ENCODE measurements around the gene CLMP.

CLMP gene

GRCh38 chr11:123086305-123086704, 108.7 kb downstream of the CLMP start:
- TF ChIP-seq USF1 (IDR thresholded peaks at IDR 0.05): no peak
- no peak for TF ChIP-seq RAD21 (IDR thresholded peaks at IDR 0.05; ENCODE audit: low read depth)
- no peak for TF ChIP-seq TEAD4 (IDR thresholded peaks at IDR 0.05)
- no peak for TF ChIP-seq EGR1 (IDR thresholded peaks at IDR 0.05)
- no peak for TF ChIP-seq CREB1 (IDR thresholded peaks at IDR 0.05; ENCODE audit: low read depth)
- no peak for TF ChIP-seq YY1 (IDR thresholded peaks at IDR 0.05; ENCODE audit: low read depth)
- TF ChIP-seq TCF12 (IDR thresholded peaks at IDR 0.05; ENCODE audit: low read depth): no peak
- no peak for TF ChIP-seq ZBTB7A (IDR thresholded peaks at IDR 0.05; ENCODE audit: low read depth)
- TF ChIP-seq EP300 (IDR thresholded peaks at IDR 0.05; ENCODE audit: borderline replicate concordance): no peak
- TF ChIP-seq NFIC (IDR thresholded peaks at IDR 0.05): no peak
- no peak for TF ChIP-seq CEBPB (IDR thresholded peaks at IDR 0.05)
- TF ChIP-seq TAF1 (IDR thresholded peaks at IDR 0.05; ENCODE audit: low read depth): no peak
- TF ChIP-seq FOXM1 (IDR thresholded peaks at IDR 0.05; ENCODE audit: borderline replicate concordance, low read depth): no peak
- no peak for TF ChIP-seq MAX (IDR thresholded peaks at IDR 0.05)
- no peak for TF ChIP-seq REST (IDR thresholded peaks at IDR 0.05; ENCODE audit: low read depth)

GRCh38 chr11:123085497-123085896, 109.6 kb downstream of the CLMP start:
- TF ChIP-seq RAD21 (IDR thresholded peaks at IDR 0.05; ENCODE audit: low read depth): no peak
- TF ChIP-seq YY1 (IDR thresholded peaks at IDR 0.05; ENCODE audit: low read depth): no peak
- TF ChIP-seq NFIC (IDR thresholded peaks at IDR 0.05): no peak
- TF ChIP-seq USF1 (IDR thresholded peaks at IDR 0.05): no peak
- no peak for TF ChIP-seq TCF12 (IDR thresholded peaks at IDR 0.05; ENCODE audit: low read depth)
- no peak for TF ChIP-seq EP300 (IDR thresholded peaks at IDR 0.05; ENCODE audit: borderline replicate concordance)
- no peak for TF ChIP-seq TEAD4 (IDR thresholded peaks at IDR 0.05)
- TF ChIP-seq MAX (IDR thresholded peaks at IDR 0.05): no peak
- no peak for TF ChIP-seq TAF1 (IDR thresholded peaks at IDR 0.05; ENCODE audit: low read depth)
- TF ChIP-seq ZBTB7A (IDR thresholded peaks at IDR 0.05; ENCODE audit: low read depth): no peak
- no peak for TF ChIP-seq FOXM1 (IDR thresholded peaks at IDR 0.05; ENCODE audit: borderline replicate concordance, low read depth)
- no peak for TF ChIP-seq REST (IDR thresholded peaks at IDR 0.05; ENCODE audit: low read depth)
- TF ChIP-seq EGR1 (IDR thresholded peaks at IDR 0.05): no peak

GRCh38 chr11:123084454-123084853, 110.6 kb downstream of the CLMP start:
- TF ChIP-seq FOXM1 (IDR thresholded peaks at IDR 0.05; ENCODE audit: borderline replicate concordance, low read depth) (no peak), CREB1 (IDR thresholded peaks at IDR 0.05; ENCODE audit: low read depth) (no peak), USF1 (IDR thresholded peaks at IDR 0.05) (no peak), CEBPB (IDR thresholded peaks at IDR 0.05) (no peak)

- TF ChIP-seq NFIC (IDR thresholded peaks at IDR 0.05): peak; percentile 79; the same call in 1 of the 2 replicates
- no peak for TF ChIP-seq EGR1 (IDR thresholded peaks at IDR 0.05)
- TF ChIP-seq TEAD4 (IDR thresholded peaks at IDR 0.05): no peak
- TF ChIP-seq USF1 (IDR thresholded peaks at IDR 0.05): no peak
- TF ChIP-seq RAD21 (IDR thresholded peaks at IDR 0.05; ENCODE audit: low read depth): no peak
These were observed 111.4 kb downstream of the CLMP start for GRCh38 chr11:123083623-123084029.

- TF ChIP-seq TEAD4 (IDR thresholded peaks at IDR 0.05): no peak
- TF ChIP-seq TAF1 (IDR thresholded peaks at IDR 0.05; ENCODE audit: low read depth): no peak
- TF ChIP-seq RAD21 (IDR thresholded peaks at IDR 0.05; ENCODE audit: low read depth): no peak
- TF ChIP-seq REST (IDR thresholded peaks at IDR 0.05; ENCODE audit: low read depth): no peak
- no peak for TF ChIP-seq TCF12 (IDR thresholded peaks at IDR 0.05; ENCODE audit: low read depth)
- no peak for TF ChIP-seq CREB1 (IDR thresholded peaks at IDR 0.05; ENCODE audit: low read depth)
- TF ChIP-seq ZBTB7A (IDR thresholded peaks at IDR 0.05; ENCODE audit: low read depth): no peak
- TF ChIP-seq YY1 (IDR thresholded peaks at IDR 0.05; ENCODE audit: low read depth): no peak
- no peak for TF ChIP-seq CEBPB (IDR thresholded peaks at IDR 0.05)
- no peak for TF ChIP-seq USF1 (IDR thresholded peaks at IDR 0.05)
- no peak for TF ChIP-seq EGR1 (IDR thresholded peaks at IDR 0.05)
- TF ChIP-seq FOXM1 (IDR thresholded peaks at IDR 0.05; ENCODE audit: borderline replicate concordance, low read depth): no peak
- TF ChIP-seq EP300 (IDR thresholded peaks at IDR 0.05; ENCODE audit: borderline replicate concordance): no peak
- no peak for TF ChIP-seq MAX (IDR thresholded peaks at IDR 0.05)
These were observed 112.1 kb downstream of the CLMP start for GRCh38 chr11:123082977-123083376.
